DMS 273 (cell line): Measurements from ENCODE around the gene SHH.
"Not testable (repeated sequence)": the region's sequence is repeated elsewhere in the genome, so short reads cannot be mapped to it uniquely, and the experiment has no call there.

ENCODE experiments used
- DNase-seq: peaks from one replicate; lab custom pipeline; 2025; ENCODE audit not compliant: unreplicated experiment; lab: John Stamatoyannopoulos, UW

Gene SHH

GRCh38 chr7:155820788-155821187 lies 8.5 kb upstream of the SHH start:
- no peak for DNase-seq

GRCh38 chr7:155820246-155820645 lies 8.0 kb upstream of the SHH start:
- no peak for DNase-seq

- no peak for DNase-seq
These were observed 6.9 kb upstream of the SHH start for GRCh38 chr7:155819186-155819585.

- DNase-seq, result no peak
These were observed 6.5 kb upstream of the SHH start for GRCh38 chr7:155818820-155819168.

GRCh38 chr7:155818154-155818819 lies 6.0 kb upstream of the SHH start:
- DNase-seq, result no peak

- DNase-seq, result not testable (repeated sequence)
These were observed 5.3 kb upstream of the SHH start for GRCh38 chr7:155817515-155817914.

- no peak for DNase-seq
These were observed 4.7 kb upstream of the SHH start for GRCh38 chr7:155816996-155817395.

GRCh38 chr7:155816192-155816508 lies 3.9 kb upstream of the SHH start:
- no peak for DNase-seq

- peak; percentile 91 for DNase-seq
These were observed 3.3 kb upstream of the SHH start for GRCh38 chr7:155815332-155816191.

- DNase-seq, result no peak
These were observed 2.3 kb upstream of the SHH start for GRCh38 chr7:155814316-155815276.

- DNase-seq, result no peak
These were observed 1.5 kb upstream of the SHH start for GRCh38 chr7:155813546-155814315.

- DNase-seq, result no peak
These were observed 862 bp upstream of the SHH start for GRCh38 chr7:155813125-155813524.

- no peak for DNase-seq
These were observed 736 bp downstream of the SHH start for GRCh38 chr7:155811560-155811894.

GRCh38 chr7:155810770-155811559 lies 1.3 kb downstream of the SHH start:
- DNase-seq, result no peak

- peak; percentile 49 for DNase-seq
These were observed 2.1 kb downstream of the SHH start for GRCh38 chr7:155809947-155810769.

GRCh38 chr7:155809332-155809946 lies 2.8 kb downstream of the SHH start:
- DNase-seq, result no peak

GRCh38 chr7:155808549-155809331 lies 3.5 kb downstream of the SHH start:
- peak; percentile 71 for DNase-seq
